GM18870 (cell line): ENCODE results near the gene ARMC9.
"Not testable (repeated sequence)": the region's sequence is repeated elsewhere in the genome, so short reads cannot be mapped to it uniquely, and the experiment has no call there.

Experiments used
- ATAC-seq: cut with Tn5 transposase; IDR thresholded peaks from one replicate; pipeline ENCODE4 v1.9.1; 2021; ENCODE audit warnings: moderate library complexity; ENCODE audit not compliant: unreplicated experiment

ARMC9 gene

DNA sequence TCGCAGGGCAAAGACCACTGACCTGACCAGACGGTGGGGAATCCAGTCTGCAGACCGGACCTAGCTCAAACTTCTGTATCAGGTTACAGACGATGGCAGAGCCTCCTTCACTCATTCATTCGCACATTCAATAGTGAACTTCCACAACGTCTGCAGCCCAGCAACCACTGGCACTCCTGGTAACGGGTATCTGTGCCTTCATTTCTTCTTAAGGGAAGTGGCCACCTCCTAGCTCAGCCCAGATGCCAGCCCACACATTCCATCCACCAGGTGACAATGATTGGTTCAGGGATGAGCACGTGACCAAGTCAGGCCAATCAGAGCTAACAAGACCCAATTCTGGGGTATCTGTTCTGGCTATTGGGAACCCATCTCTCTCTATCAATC is 15.9 kb upstream of the ARMC9 start:
- no peak for ATAC-seq

DNA sequence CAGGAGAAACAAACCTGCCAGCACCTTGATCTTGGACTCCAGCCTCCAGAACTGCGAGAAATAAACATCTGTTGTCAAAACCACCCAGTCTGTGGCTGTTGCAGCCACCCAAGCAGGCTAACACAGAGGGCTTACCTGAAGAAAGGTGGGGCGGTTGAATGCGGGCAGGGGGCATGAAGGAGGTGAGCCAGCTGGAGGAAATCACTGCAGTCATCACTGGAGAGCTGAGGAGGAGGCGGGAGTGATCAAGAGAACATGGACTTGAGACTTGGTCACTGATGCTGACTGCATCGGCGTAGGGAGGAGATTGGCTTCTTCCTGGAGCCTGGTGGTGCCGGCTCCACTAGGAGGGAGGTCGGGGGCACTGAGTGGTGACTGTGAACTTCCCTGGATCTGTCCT is 14.6 kb upstream of the ARMC9 start:
- no peak for ATAC-seq

GRCh38 chr2:231184319-231184718 is 14.1 kb upstream of the ARMC9 start:
- no peak for ATAC-seq

DNA sequence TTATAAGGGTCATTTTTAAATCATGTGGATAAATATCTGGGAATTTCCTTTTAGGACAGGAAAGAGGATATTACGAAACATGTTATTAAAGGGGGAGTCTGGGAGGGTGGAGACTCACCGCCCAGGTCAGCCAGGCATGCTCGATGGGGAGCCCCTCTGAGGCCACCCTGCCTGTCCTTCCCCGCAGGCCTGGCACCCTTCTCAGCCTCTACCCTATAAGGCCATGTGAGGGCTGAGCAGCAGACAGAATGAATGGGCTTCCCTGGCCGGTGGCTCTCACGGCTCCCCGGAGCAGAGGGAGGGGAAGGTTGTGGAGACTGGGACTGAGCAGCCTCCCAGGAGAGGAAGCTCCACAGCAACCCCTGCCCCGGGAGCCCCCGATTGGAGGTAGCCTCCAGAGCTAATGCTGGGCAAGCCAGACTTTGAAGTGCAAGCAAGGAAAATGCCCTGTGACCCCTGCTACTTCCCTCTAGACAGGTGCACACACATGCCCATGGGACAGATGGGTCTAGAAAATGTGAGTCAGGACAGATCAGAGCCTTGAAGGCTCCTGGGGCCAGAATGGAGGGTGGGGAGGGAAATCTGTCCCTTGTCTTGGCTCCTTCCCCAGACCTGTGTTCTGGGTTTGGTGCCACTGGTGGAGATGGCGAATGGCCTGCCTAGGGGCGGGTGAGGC is 13.2 kb upstream of the ARMC9 start:
- no peak for ATAC-seq

DNA sequence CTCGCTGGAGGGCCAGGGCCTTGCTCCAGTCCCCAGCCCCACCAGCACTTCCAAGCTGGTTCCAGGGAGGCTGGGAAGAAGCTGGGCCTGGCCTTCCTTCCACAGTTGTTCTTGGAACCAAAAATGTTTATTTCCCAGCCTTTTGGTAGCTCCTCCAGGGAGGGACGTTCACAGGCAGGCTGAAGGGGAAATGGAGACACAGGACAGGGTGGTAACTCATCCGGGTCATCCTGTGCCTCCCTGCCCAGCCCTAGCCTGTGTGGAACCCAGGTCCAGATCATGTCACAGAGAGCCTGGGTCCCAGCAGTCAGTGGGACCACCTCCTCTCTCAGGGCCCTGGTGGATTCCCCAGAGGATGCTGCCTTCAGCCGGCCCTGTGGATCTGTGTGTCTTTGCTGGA is 12.5 kb upstream of the ARMC9 start:
- no peak for ATAC-seq

DNA sequence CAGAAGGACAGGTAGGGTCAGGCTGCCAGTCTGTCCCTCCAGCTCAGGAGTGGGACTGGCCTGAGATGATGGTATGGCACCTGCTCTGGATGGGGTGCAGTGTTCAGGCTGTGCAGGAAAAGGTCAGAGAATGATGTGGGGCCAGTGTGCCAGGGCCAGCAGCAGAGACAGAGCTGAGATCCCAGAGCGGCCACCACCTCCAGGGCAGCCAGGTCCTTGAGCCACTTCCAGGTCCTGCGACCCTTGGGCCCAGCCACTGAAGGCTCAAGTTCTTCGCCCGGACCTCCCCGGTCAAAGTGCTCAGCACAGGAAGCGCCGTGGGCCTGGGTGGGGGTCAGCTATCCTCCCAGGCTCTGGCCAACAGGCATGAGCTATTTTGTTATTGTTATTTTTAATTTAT is 12.1 kb upstream of the ARMC9 start:
- ATAC-seq, result no peak

- ATAC-seq, result no peak
Measured at GRCh38 chr2:231187736-231188505, 10.5 kb upstream of the ARMC9 start.

- ATAC-seq, result no peak
Measured at GRCh38 chr2:231188506-231189170, 9.8 kb upstream of the ARMC9 start.

- no peak for ATAC-seq
Measured at GRCh38 chr2:231189171-231189530, 9.3 kb upstream of the ARMC9 start.

- no peak for ATAC-seq
Measured at GRCh38 chr2:231189571-231190495, 8.6 kb upstream of the ARMC9 start.

DNA sequence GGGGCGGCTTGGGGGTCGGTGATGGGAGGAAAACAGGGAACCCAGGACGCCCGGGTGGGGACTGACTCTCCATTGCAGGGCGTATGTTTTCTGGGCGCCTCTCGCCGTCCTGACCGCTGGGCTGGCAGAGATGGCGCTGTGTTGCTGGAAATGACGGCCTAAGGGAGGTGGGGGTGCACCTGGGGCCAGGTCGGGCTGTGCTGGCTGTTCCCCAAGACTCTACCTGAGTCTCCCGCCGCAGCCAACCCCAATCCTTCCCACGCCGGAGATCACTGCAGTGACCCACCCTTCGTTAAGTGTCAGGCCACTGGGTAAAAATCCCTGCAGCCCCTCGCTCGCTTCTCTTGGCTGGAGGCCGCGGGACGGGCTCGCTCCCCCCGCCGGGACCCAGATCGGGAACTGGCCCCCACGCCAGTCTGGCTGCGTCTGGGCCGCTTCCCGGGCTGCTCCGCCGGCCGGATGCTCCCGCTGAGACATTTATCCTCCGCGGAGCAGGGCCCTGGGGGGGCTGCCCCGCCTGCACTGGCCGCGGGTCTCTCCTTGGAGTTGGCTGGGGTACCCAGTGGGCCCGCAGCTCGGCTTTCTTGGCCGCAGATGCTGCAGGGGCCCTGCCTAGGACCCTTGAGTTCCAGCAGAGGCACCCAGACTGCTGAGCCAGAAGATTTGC is 7.8 kb upstream of the ARMC9 start:
- no peak for ATAC-seq

DNA sequence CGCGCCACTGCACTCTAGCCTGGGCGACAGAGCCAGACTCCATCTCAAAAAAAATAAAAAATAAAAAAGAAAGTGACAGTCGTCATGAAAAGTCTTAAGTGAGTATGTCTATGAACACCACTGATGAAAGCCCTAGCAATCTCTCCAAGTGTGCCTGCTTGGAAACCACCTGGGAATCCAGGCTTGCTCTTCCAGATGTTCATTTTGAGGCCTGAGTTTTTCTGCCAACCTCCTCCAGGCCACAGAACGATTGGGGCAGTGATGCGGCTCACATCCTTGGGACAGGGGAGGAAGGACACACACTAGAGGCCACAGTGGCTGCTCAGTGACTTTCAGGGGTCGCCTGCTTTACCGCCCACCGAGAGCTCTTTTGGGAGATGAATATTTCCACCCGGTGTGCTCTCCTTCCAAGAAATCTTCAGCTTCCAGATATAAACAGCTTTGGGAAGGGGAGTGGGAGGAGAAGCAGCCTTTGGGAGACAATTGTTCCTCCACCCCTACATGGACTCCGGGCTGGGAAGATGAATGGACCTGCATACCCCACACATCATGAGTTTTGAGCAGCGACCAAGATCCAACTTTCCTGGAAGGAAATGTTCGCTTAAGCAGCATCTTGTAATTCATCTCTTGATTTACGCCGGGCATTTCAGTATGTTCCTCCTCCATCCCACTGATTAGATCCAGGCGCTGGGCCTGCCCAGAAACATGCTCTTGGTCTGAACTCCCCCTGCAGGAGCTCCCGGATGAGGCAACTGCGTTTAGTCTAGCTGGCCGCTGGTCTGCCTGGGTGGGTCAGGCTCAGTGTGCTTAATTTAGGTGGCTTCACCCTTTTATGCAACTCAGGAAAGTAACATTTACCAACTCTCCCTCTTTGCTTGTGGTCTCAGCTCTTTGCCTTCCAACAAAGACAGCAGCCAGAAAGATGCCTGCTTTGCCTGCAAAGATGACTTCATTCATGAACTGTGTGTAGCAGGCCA is 6.2 kb upstream of the ARMC9 start:
- no peak for ATAC-seq

DNA sequence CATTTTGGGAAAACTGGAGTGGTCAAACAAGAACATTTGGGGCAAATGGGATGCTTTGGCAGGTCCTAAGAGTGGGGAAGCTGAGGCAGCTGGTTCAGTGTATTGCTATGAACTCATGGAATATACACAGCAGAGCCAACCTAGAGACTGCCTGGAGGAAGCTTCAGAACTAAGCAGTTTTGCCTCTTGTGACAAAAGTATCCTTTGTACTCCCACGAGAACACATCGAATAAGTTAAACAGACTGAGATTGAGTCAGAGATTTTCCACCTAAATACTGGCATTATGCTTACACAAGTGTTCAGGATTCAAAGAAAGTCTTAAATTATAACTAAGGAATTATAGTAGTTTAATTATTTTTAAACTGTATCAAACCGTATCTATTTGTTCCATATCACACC is 5.2 kb upstream of the ARMC9 start:
- ATAC-seq, result no peak

DNA sequence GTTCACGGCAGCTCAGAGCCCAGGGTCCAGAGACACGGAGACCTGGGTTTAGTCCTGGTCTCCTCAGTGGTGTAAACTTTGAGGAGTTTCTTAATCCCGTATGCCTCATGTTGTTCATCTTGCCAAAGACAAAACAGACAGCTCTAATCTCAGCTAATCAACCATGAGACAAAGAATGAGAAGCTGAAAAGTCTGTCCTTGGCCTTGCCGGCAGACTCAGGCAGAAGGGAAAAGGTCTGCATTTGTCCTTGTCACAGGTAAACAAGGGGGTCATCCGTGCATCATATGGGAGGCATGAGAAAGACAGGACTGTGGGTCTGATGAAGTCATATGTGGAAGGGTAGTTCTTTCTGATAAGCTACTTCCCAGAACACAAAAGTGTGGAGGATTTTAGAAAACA is 1.8 kb upstream of the ARMC9 start:
- no peak for ATAC-seq

DNA sequence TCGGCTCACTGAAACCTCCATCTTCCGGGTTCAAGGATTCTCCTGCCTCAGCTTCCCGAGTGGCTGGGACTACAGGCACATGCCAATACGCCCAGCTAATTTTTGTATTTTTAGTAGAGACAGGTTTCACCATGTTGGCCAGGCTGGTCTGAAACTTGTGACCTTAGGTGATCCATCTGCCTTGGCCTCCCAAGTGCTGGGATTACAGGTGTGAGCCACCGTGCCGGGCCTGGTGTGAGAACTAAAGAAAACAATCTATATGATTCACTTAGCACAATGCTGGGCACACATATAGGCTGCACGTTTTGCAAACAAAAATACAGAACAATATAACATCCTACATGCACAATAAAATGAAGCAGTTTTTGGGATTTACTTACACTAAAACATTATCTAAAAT is 1.2 kb upstream of the ARMC9 start:
- not testable (repeated sequence) for ATAC-seq

GRCh38 chr2:231197706-231198290 is 633 bp upstream of the ARMC9 start:
- ATAC-seq, result no peak

DNA sequence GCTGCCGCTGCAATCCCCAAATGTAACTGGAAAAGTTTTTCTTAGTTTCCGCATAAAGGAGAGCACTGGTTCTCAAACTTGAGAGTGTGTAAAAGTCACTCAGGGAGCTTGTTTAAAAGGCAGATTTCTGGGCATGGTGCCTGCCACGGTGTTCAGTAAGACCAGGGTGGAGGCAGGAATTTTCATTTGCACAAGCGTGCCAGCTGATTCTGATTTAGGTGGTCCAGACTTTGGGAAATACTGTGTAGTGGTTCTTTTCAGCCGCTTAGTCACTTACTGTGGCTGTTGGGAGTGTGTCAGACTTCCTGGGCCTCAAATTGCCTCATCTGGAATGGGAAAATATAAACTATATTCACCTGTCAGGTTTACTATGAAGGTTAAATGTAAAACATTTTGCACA is 788 bp downstream of the ARMC9 start:
- ATAC-seq, result no peak

DNA sequence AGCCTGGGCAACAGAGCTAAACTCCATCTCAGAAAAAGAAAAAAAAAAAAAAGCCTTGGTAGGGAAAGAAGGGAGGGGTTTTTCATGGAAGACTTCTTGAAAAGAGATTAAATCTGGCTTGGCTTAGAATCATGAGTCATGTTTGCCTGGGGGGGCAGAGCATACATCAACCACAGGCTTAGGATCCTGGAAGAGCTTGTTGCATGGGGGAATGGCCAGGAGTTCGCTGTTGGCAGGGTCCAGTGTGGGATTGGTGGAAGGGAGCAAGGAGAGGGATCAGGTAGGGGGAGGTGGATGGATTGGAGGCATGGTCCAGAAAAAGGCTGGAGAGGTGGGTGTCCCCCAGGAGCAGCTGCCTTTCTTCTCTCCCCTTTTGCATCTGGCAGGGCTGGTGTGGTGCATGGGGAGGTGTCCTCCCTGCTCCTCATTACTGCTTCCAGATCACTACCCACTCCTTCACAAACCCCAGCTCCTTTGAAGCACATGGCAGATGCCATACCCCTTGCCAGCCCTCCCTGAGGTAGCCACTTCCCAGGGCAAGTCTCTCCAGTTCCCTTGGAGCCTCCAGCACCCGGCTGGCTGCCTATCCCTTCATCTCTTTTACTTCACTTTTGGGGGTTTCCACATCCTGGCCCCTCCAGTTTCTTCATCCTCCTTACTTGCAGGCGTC is 2.5 kb downstream of the ARMC9 start:
- no peak for ATAC-seq

GRCh38 chr2:231201475-231201814 is 3.0 kb downstream of the ARMC9 start:
- ATAC-seq, result no peak
